ENCODE measurements around the gene WNT9A.
"Not testable (repeated sequence)": the region's sequence is repeated elsewhere in the genome, so short reads cannot be mapped to it uniquely, and the experiment has no call there.

WNT9A gene

GRCh38 chr1:227912866-227913265 is 34.9 kb downstream of the WNT9A start:
- no peak for DNase-seq (ENCODE audit: low read depth in 2 of 2, low spot score in 1 of 2)

GRCh38 chr1:227911376-227911775 is 36.4 kb downstream of the WNT9A start:
- no peak for DNase-seq (ENCODE audit: low read depth in 2 of 2, low spot score in 1 of 2)

- no peak for DNase-seq (ENCODE audit: low read depth in 2 of 2, low spot score in 1 of 2)
Measured at GRCh38 chr1:227910511-227911153, 37.1 kb downstream of the WNT9A start.

GRCh38 chr1:227909923-227910328 is 37.8 kb downstream of the WNT9A start:
- not testable (repeated sequence) for DNase-seq (ENCODE audit: low read depth in 2 of 2, low spot score in 1 of 2)

- DNase-seq (ENCODE audit: low read depth in 2 of 2, low spot score in 1 of 2), result no peak
Measured at GRCh38 chr1:227909188-227909587, 38.5 kb downstream of the WNT9A start.

- no peak for DNase-seq (ENCODE audit: low read depth in 2 of 2, low spot score in 1 of 2)
Measured at GRCh38 chr1:227908359-227908758, 39.4 kb downstream of the WNT9A start.

GRCh38 chr1:227907439-227908015 is 40.2 kb downstream of the WNT9A start:
- DNase-seq (ENCODE audit: low read depth in 2 of 2, low spot score in 1 of 2), result no peak

- no peak for DNase-seq (ENCODE audit: low read depth in 2 of 2, low spot score in 1 of 2)
Measured at GRCh38 chr1:227906550-227907071, 41.1 kb downstream of the WNT9A start.

GRCh38 chr1:227905573-227906487 is 41.9 kb downstream of the WNT9A start:
- DNase-seq (ENCODE audit: low read depth in 2 of 2, low spot score in 1 of 2), result no peak

- no peak for DNase-seq (ENCODE audit: low read depth in 2 of 2, low spot score in 1 of 2)
Measured at GRCh38 chr1:227904541-227905335, 43.0 kb downstream of the WNT9A start.

GRCh38 chr1:227903614-227904501 is 43.9 kb downstream of the WNT9A start:
- DNase-seq (ENCODE audit: low read depth in 2 of 2, low spot score in 1 of 2), result no peak

- no peak for DNase-seq (ENCODE audit: low read depth in 2 of 2, low spot score in 1 of 2)
Measured at GRCh38 chr1:227903061-227903521, 44.6 kb downstream of the WNT9A start.

- DNase-seq (ENCODE audit: low read depth in 2 of 2, low spot score in 1 of 2), result no peak
Measured at GRCh38 chr1:227902641-227902990, 45.1 kb downstream of the WNT9A start.

- DNase-seq (ENCODE audit: low read depth in 2 of 2, low spot score in 1 of 2), result no peak
Measured at GRCh38 chr1:227901906-227902640, 45.7 kb downstream of the WNT9A start.

- DNase-seq (ENCODE audit: low read depth in 2 of 2, low spot score in 1 of 2), result no peak
Measured at GRCh38 chr1:227901239-227901905, 46.4 kb downstream of the WNT9A start.

- DNase-seq (ENCODE audit: low read depth in 2 of 2, low spot score in 1 of 2), result no peak
Measured at GRCh38 chr1:227900571-227901051, 47.1 kb downstream of the WNT9A start.

GRCh38 chr1:227899820-227900449 is 47.8 kb downstream of the WNT9A start:
- DNase-seq (ENCODE audit: low read depth in 2 of 2, low spot score in 1 of 2), result no peak

GRCh38 chr1:227899141-227899819 is 48.5 kb downstream of the WNT9A start:
- no peak for DNase-seq (ENCODE audit: low read depth in 2 of 2, low spot score in 1 of 2)

All from stimulated activated CD8-positive, alpha-beta memory T cell treated with anti-CD3 and anti-CD28 coated beads, Interleukin-4, amount 100 ng/mL, for 1 hour (primary cell).